Glutamatergic neuron (in vitro differentiated cells): ENCODE data around the gene SLC48A1. TPM values are rescaled to one million over a fixed set of nuclear protein-coding genes. Genes with fewer than 3 reads are reported as not detected.

Source experiments
- DNase-seq: peaks from one replicate; pipeline ENCODE4 v3.0.0; 2022
- H3K27ac Mint-ChIP-seq: one replicate; pipeline ENCODE4 v1.8.0; 2020; ENCODE audit warnings: mild to moderate bottlenecking, mixed read lengths, inconsistent platforms; ENCODE audit not compliant: unreplicated experiment
- H3K27me3 Mint-ChIP-seq: one replicate; pipeline ENCODE4 v1.8.0; 2020; ENCODE audit warnings: mild to moderate bottlenecking, moderate library complexity, mixed read lengths, inconsistent platforms; ENCODE audit not compliant: unreplicated experiment
- H3K36me3 Mint-ChIP-seq: one replicate; pipeline ENCODE4 v1.8.0; 2020; ENCODE audit warnings: mild to moderate bottlenecking, mixed read lengths, inconsistent platforms; ENCODE audit not compliant: unreplicated experiment
- H3K4me1 Mint-ChIP-seq: one replicate; pipeline ENCODE4 v1.8.0; 2020; ENCODE audit warnings: mild to moderate bottlenecking, low read depth, mixed read lengths, inconsistent platforms; ENCODE audit not compliant: unreplicated experiment
- H3K4me3 Mint-ChIP-seq: one replicate; pipeline ENCODE4 v1.8.0; 2020; ENCODE audit warnings: mild to moderate bottlenecking, mixed read lengths, inconsistent platforms; ENCODE audit not compliant: unreplicated experiment
- H3K9me3 Mint-ChIP-seq: one replicate; pipeline ENCODE4 v1.8.0; 2020; ENCODE audit warnings: mild to moderate bottlenecking, moderate library complexity, mixed read lengths, inconsistent platforms; ENCODE audit not compliant: unreplicated experiment
- CTCF ChIP-seq: fragments of 200-600 bp; sonication (generic); IDR thresholded peaks from one replicate; pipeline ENCODE4 v1.5.0; 2021; ENCODE audit not compliant: partially characterized antibody, unreplicated experiment
- total RNA-seq: library from RNA; stranded (reverse); fragmentation: NEBNext Ultra II Directional; extraction: Animal tissue kit (Norgen Biotek cat#: 25700); gene quantifications from one replicate; pipeline ENCODE4 v1.2.1, GENCODE V29; 2021; ENCODE audit not compliant: unreplicated experiment

The SLC48A1 gene
- total RNA-seq, 1 donor from 2014 or later: 15.7 TPM

- Mint-ChIP-seq H3K27me3 (peaks cover 5% of the 10 kb centered on the region), H3K9me3 (peaks cover 2% of the 10 kb centered on the region), H3K4me1 (peaks cover 4% of the 10 kb centered on the region), H3K36me3 (peaks cover 5% of the 10 kb centered on the region), H3K4me3 (no peak overlapping the region), H3K27ac (no peak overlapping the region)
- no peak for TF ChIP-seq CTCF
- no peak for DNase-seq
These were observed 22.2 kb downstream of the SLC48A1 start for GRCh38 chr12:47795121-47795813.

- no peak for TF ChIP-seq CTCF
These were observed 22.9 kb downstream of the SLC48A1 start for GRCh38 chr12:47795814-47796411.

GRCh38 chr12:47797441-47797840 is 24.4 kb downstream of the SLC48A1 start:
- H3K9me3 Mint-ChIP-seq: peaks cover 6% of the 10 kb centered on the region
- no peak for TF ChIP-seq CTCF
- H3K27ac Mint-ChIP-seq: no peak overlapping the region
- DNase-seq: no peak
- peaks cover 6% of the 10 kb centered on the region for H3K27me3 Mint-ChIP-seq
- H3K4me1 Mint-ChIP-seq: peaks cover 12% of the 10 kb centered on the region
- peaks cover 5% of the 10 kb centered on the region for H3K36me3 Mint-ChIP-seq
- H3K4me3 Mint-ChIP-seq: no peak overlapping the region

More at GRCh38 chr12:47795814-47796411, 22.9 kb downstream of the SLC48A1 start:
- no peak overlapping the region for H3K4me3 Mint-ChIP-seq
- H3K27me3 Mint-ChIP-seq: peaks cover 5% of the 10 kb centered on the region
- peaks cover 5% of the 10 kb centered on the region for H3K36me3 Mint-ChIP-seq
- H3K9me3 Mint-ChIP-seq: peaks cover 4% of the 10 kb centered on the region
- no peak overlapping the region for H3K27ac Mint-ChIP-seq
- peaks cover 4% of the 10 kb centered on the region for H3K4me1 Mint-ChIP-seq
- no peak for DNase-seq

- Mint-ChIP-seq H3K27me3 (peaks cover 6% of the 10 kb centered on the region), H3K36me3 (peaks cover 5% of the 10 kb centered on the region), H3K4me1 (peaks cover 16% of the 10 kb centered on the region), H3K4me3 (no peak overlapping the region), H3K27ac (no peak overlapping the region), H3K9me3 (peaks cover 4% of the 10 kb centered on the region)
- no peak for TF ChIP-seq CTCF
- DNase-seq: no peak
These were observed 25.4 kb downstream of the SLC48A1 start for GRCh38 chr12:47798382-47798948.
